Renal cortical epithelial cell (primary cell): Measurements from ENCODE around the gene LCN6. TPM values are rescaled to one million over a fixed set of nuclear protein-coding genes. Genes with fewer than 3 reads are reported as not detected.

Experiments used
- DNase-seq: peaks from one replicate; pipeline ENCODE4 v3.0.0-alpha.2; 2011; ENCODE audit warnings: low read depth
- total RNA-seq: library from RNA; depleted of rRNA; stranded (reverse); fragments of >200 nt; gene quantifications from 2 replicates; pipeline ENCODE4 v1.2.3, GENCODE V29; 2014

LCN6 gene
- total RNA-seq, 1 donor from 2014 or later = not detected

GRCh38 chr9:136725612-136726011, 22.7 kb downstream of the LCN6 start:
- DNase-seq = peak; percentile 62

DNA sequence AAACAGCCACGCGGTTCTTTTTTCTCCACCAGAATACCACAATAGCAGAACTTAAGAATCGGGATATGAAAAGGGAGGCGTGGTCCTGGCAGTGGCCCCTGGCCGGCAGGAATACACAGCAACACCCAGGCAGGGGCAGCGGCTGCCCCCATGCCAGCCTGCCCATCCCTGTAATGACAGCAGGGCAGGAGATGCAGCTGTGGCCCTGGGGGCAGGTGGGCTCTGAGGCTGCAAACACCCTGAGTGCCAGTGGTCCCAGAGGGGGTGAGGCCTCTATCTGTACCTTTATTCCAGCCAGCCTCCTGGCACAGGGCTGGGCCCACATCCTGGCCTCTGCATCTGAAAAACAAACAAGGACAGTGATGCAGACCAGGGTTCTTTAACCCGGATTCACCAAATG, 23.6 kb downstream of the LCN6 start:
- DNase-seq = no peak

GRCh38 chr9:136723989-136724388, 24.3 kb downstream of the LCN6 start:
- no peak for DNase-seq

GRCh38 chr9:136723362-136723976, 24.9 kb downstream of the LCN6 start:
- no peak for DNase-seq

DNA sequence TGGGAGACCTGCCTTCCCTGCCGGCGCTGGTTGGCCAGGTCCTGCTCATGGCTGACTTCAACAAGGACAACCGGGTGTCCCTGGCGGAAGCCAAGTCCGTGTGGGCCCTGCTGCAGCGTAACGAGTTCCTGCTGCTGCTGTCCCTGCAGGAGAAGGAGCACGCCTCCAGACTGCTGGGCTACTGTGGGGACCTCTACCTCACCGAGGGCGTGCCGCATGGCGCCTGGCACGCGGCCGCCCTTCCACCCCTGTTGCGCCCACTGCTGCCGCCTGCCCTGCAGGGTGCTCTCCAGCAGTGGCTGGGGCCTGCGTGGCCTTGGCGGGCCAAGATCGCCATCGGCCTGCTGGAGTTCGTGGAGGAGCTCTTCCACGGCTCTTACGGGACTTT, 25.4 kb downstream of the LCN6 start:
- no peak for DNase-seq

DNA sequence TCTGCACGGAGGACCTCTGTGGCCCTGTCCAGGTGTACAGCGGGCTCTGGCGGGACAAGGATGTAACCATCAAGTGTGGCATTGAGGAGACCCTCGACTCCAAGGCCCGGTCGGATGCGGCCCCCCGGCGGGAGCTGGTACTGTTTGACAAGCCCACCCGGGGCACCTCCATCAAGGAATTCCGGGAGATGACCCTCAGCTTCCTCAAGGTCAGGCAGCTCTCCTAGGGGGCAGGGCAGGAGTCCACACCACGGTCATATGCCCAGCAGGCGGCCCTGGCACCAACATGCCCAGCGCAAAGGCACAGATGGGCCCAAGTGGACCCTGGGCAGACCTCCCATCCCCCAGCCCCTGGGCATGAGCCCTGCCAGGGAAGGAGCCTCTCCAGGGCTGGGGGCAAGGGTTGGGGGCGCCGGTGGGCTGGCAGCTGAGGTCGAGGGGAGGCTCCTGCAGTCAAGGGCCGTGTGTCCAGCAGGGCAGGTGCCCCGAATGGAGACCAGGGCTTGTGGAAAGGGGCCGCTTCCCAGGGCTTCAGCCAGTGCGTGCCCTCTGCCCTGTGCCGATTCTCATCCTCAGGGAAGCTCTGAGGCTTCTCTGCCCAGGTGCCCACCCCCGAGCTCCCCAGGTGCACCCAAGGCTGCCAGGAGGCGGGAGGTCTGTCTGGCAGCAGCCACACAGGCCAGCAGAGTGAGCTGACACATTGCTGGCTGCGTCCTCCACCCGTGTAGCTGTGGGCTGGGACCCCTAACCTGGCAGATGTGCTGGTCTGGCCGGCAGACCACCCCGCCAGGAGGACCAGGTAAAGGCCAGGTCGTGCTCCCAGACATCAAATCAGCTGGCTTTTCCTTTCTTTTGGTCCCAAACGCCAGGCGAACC, 26.0 kb downstream of the LCN6 start:
- no peak for DNase-seq

DNA sequence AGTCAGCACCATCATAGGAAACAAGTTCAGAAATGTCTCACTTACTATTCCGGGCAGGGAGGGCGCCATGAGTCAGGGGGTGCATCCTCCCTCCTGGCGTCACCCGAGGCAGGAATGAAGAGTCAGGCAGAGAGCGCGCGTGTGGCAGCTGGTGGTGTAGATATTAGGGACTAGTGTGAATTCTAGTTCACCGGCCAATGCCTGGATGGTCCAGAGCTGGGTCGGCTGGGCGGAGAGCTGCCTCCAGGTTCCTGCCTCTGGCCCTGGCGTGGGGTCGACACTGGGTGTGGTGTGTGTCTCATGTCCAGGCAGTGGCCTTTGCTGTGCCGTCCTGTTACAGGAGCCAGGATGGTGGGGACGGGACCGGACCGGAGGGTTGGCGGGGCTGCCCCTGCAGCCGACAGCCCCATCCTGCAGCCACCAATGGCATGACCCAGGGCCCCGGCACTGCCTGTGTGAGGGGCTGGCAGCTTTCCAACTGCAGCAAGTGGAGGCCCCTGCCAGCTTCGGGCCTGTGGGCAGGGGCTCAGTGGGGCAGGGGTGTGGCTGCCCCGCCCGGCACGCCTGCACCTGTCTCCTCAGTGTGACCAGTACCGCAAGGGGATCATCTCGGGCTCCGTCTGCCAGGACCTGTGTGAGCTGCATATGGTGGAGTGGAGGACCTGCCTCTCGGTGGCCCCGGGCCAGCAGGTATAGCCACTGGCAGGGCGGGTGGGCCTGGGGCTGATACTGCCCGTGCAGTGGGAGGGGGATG, 26.8 kb downstream of the LCN6 start:
- no peak for DNase-seq

DNA sequence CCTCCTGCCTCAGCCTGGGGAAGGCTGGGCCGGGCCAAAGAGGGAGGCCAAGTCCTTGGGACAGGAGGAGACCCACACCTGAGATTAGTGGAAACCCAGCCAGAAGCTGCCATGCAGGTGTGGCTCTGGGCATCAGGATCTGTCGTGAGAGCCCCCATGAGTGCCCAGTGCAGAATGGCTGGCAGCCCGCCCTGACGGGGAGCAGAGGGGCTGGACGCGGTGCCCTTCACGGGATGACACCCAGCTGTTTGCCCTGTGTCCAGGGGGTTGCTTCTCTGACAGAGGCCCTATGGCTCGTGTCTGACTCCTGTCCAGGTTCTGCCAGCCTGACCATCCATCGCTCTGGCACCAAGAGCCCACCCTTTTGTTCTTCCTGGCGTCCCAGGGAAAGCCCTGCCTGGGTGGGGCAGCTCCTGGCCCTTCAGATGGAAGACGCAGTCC, 27.4 kb downstream of the LCN6 start:
- DNase-seq = no peak

- no peak for DNase-seq
These were observed 28.0 kb downstream of the LCN6 start for GRCh38 chr9:136720251-136720897.

DNA sequence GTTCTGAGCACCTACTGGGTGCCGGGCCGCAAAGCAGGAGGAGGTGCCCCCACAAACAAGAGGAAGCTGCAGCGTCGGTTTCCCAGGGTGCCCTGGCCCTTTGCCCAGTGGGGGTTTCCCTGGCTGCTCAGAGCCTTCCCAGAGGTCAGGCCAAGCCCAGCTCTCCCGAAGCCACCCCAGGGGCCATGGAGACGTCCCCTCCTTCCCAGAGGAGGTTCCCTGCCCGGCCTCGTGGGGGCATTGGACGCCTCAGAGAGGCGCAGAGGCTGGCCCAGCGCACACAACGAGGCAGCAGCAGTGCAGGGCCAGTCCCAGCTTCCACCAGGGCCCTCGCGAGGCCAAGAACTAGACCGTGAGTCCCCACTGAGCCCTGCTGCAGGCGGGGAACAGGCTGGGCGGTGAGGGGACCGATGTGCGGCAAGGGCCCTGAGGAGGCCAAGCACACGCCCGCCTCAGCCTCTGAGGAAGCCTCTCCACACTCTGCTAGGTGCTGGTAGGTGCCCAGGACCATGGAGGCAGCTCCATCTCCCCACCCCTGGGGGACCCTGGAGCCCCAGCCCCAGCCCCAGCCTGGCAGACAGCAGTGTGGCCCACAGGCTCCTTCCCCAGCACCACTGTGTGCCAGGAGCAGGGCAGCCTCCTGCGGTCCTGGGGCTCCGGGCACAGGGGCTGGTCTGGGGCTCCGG, 29.0 kb downstream of the LCN6 start:
- DNase-seq = no peak

DNA sequence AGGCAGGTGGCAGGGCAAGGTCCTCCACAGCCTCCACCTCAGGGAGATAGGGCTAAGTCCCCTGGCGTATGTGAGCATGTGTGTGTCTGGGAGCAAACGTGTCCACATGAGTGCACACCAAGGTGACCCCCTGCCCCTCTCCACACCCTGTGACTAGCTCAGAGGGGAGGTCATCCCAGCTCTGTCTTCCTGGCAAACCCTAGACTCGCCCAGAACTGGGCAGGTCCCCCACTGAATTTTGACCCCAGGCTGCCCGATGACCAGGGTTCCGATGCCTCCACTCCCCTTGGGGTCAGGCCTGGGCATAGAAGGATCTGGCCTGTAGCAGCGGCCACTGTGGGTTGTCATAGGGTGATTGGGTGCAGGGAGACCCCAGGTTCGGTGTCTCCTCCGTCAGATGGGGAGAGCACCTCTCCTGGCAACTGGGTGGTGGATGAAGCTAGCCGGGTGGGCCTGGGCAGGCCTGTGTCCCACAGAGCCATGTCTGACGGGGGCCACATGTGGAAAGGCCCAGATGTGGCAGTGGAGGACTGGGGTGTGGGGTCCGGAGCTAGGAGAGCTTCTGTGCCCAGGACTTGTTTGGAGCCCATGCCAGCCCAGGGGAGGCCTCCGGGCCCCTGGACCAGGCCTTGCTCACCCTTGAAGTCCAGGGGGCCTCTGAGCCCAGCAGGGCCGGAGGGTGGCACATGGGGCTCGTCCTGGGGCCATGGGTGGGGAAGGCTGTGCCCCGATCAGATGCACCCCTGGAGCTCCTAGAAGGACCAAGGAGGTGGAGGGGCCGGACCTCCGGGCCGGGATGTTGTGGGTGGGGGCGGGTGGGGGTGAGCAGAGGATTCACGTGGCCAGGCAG, 29.8 kb downstream of the LCN6 start:
- no peak for DNase-seq

DNA sequence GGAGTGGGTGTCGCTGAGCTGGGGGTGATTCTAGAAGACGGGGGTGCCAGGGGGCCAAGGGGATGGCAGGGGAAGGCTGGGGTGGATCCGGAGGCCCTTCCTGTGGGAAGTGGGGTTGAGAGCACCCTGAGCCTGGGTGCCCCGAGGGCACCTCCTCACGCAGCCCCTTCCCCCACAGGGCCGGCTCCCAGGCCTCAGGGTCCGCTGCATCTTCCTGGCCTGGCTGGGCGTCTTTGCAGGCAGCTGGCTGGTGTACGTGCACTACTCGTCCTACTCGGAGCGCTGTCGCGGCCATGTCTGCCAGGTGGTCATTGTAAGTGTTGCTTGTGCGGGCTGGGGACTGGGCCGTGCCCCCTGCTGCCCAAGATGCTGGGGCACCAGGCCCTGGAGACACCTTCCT, 30.9 kb downstream of the LCN6 start:
- DNase-seq = no peak

DNA sequence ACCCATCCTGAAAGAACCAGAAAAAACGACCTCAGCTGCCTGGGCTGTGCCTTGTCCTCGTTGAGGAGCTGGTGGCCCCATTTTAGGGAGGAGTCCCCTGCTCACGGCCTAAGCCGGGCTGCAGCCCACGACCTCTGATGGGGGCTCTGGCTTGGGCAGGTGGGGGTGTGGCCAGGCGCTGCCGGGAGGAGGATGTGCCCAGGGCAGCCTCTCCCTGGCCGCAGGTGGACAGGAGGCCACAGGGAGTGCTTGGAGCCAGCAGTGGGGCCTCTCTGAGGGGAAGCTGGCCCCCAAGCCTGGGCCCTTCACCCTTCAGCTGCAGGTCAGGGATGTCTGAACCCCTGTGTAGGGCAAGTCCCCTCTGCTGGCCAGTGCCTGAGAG, 33.4 kb downstream of the LCN6 start:
- no peak for DNase-seq

DNA sequence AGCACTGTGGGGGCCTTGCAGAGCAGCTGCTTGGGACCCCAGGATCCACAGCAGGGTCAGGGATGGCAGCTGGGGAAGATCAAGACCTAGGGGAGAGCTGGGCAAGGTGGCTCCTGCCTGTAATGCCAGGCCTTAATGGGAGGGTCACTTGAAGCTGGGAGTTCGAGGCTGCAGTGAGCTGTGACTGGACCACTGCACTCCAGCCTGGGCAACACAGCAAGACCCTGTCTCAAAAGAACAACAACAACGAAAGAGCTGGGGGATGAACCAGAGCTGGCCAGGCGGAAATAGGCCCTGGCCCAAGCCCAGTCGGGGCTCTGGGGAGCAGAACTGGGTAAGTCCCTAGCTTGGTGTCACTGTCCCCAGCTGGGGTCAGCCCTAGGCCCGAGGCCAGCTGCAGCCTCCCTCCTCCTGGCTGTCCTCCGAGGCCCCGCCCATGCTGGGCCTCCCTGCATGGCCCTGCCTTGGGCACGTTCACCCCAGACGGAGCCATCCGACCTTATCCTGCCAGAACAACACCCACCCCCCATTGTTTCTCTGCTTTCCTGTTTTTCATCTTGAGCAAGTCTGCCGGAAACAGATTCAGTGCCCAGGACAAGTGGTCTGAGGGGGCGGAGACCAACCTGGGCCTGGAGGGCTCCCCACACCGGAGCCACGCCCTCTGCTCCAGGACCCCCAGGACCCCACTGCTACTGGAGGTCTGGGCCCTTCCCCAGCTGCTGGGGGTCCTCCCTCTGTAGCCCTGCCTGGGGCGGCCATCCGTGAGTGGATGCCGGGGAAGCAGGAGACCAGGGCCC, 34.0 kb downstream of the LCN6 start:
- no peak for DNase-seq

DNA sequence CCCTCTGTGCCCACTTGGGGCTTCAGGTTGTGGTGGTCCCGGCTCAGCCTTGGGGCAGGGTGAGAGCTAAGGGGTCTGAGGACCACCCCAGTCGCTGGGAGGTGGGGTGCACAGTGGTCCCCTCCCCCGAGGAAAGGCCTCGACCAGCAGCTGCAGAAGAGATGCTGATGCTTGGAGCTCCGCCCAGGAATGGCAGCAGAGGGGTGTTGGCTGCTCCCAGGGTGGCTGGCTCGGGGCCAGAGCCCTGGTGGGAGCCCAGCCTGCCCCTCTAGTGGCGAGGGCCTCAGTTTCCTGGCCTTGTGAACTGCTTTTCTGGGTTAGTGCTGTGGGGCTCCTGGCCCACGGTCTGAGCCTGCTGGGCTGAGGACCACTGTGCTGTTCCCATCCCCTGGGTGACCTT, 34.8 kb downstream of the LCN6 start:
- no peak for DNase-seq

GRCh38 chr9:136712690-136713544, 35.4 kb downstream of the LCN6 start:
- DNase-seq = no peak

DNA sequence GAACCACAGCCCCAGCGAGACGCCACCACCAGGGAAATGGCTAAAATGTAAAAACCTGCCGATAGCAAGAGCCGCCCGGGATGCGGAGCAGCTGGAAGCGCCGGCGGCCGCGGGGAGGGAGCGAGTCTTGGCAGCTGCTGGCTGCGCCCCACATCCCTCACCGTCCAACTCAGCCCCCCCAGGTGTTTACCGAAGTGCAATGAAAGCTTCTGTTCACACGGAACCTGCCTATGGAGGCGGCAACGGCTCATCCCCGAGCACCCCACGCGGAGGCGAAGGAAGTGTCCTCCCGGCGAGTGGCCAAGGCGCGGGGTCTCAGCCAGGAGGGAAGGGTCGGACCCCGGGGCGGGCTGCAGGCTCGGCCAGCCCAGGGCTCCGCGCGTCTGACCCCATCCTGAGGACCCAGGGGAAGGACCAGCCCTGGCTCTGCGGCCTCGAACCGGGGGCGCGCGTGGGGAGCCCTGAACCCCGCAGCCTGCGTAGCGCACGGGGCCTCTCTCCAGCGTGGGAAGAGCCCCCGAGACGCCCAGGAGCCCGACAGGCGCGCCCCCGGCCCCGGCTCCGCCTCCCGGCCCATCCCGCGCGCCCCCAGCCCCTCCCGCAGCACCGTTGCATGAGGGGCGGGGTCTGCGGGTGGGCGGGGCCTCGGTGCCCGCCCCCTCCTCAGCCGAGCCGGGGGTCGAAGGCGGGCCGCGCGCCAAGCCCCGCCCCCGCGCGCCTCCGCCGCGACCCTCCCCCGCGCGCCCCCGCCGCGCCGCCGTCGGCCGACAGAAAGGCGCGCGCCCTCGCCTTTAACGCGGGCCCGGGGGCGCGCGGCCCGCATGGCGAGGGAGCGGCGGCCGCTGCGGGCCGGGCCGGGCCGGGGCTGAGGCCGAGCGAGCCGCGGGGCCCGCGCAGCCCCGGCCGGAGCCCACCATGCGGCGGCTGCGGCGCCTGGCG, 36.3 kb downstream of the LCN6 start, which contains the start of gene DIPK1B:
Gene DIPK1B, plus strand, starts transcription at position 822 of the 939 bp plus-strand sequence. Its CDS starts 94 bp downstream, at position 916.
- no peak for DNase-seq
